GM12875 (cell line): ENCODE results near the gene EFNB1.

Source experiments
- H3K4me3 ChIP-seq: one replicate; pipeline ENCODE4 v1.5.1; 2011; ENCODE audit warnings: low read depth, low read length, control low read depth
- TF ChIP-seq, protein P1 (sequence below): IDR thresholded peaks from 2 replicates; pipeline ENCODE4 v1.5.1; 2011; ENCODE audit warnings: low read depth, mild to moderate bottlenecking, control low read depth, inconsistent platforms, low read length, moderate library complexity, borderline replicate concordance; ENCODE audit not compliant: insufficient read depth

The EFNB1 gene

DNA sequence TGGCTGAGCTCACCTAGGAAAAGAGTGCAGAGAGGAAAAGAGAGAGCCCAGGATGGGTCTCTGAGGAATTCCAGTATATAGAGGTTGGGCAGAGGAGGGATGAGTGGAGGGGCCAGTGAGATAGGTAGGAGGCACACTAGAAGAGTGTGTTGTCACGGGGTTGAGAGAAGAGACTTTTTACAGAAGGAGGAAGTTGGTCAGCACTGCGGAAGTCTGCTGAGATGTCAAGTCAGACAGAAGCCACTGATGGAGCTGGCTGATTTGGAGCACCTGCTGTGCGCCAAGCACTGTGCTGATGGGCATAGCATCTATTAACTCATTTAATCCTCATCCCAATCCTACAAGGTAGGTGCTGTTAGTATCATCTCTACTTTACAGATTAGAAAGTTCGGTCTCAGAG lies 60.4 kb downstream of the EFNB1 start:
- TF ChIP-seq, protein P1, sequence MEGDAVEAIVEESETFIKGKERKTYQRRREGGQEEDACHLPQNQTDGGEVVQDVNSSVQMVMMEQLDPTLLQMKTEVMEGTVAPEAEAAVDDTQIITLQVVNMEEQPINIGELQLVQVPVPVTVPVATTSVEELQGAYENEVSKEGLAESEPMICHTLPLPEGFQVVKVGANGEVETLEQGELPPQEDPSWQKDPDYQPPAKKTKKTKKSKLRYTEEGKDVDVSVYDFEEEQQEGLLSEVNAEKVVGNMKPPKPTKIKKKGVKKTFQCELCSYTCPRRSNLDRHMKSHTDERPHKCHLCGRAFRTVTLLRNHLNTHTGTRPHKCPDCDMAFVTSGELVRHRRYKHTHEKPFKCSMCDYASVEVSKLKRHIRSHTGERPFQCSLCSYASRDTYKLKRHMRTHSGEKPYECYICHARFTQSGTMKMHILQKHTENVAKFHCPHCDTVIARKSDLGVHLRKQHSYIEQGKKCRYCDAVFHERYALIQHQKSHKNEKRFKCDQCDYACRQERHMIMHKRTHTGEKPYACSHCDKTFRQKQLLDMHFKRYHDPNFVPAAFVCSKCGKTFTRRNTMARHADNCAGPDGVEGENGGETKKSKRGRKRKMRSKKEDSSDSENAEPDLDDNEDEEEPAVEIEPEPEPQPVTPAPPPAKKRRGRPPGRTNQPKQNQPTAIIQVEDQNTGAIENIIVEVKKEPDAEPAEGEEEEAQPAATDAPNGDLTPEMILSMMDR = no peak
- H3K4me3 ChIP-seq = no peak overlapping the region
